Heart left ventricle (tissue), 16 donors: ENCODE measurements around the gene BRS3. TPM values are rescaled to one million over a fixed set of nuclear protein-coding genes. Genes with fewer than 3 reads are reported as not detected.

Source experiments
- ATAC-seq, 4 donors: fragments of 200-7000 bp; cut with Tn5 transposase; one replicate each; pipeline ENCODE4 v1.9.1; 2020 to 2022; ENCODE audit warnings: moderate library complexity in 4 of 4, mild to moderate bottlenecking in 3 of 4, moderate number of reproducible peaks in 1 of 4
- DNase-seq, 5 donors: peaks; one replicate each; pipeline ENCODE4 v3.0.0-alpha.2; 2020
- H3K27ac ChIP-seq, 12 donors: fragments of 200-600 bp; sonication (generic) in 4 of 12; one replicate each; pipeline versions ENCODE4 v1.5.0 to v1.8.0; 2016 to 2022; ENCODE audit warnings: mild to moderate bottlenecking in 2 of 12
- H3K27me3 ChIP-seq, 9 donors: fragments of 200-600 bp; sonication (generic) in 2 of 9; one replicate each; pipeline versions ENCODE4 v1.5.1 to v1.8.0; 2016 to 2022; ENCODE audit warnings: mild to moderate bottlenecking in 3 of 9
- H3K36me3 ChIP-seq, 9 donors: fragments of 200-600 bp; sonication (generic) in 2 of 9; one replicate each; pipeline versions ENCODE4 v1.5.0 to v1.8.0; 2018 to 2022; ENCODE audit warnings: mild to moderate bottlenecking in 2 of 9
- H3K4me1 ChIP-seq, 12 donors: fragments of 200-600 bp; sonication (generic) in 4 of 12; one replicate each; pipeline versions ENCODE4 v1.5.0 to v1.8.0; 2016 to 2022; ENCODE audit warnings: mild to moderate bottlenecking in 3 of 12
- H3K4me3 ChIP-seq, 12 donors: fragments of 200-600 bp; sonication (generic) in 4 of 12; one replicate each; pipeline versions ENCODE4 v1.5.0 to v1.8.0; 2017 to 2022; ENCODE audit warnings: mild to moderate bottlenecking in 9 of 12, moderate library complexity in 4 of 12
- H3K9me3 ChIP-seq, 12 donors: fragments of 200-600 bp; sonication (generic) in 4 of 12; one replicate each; pipeline versions ENCODE4 v1.5.0 to v1.8.0; 2016 to 2022; ENCODE audit warnings: mild to moderate bottlenecking in 1 of 12
- CTCF ChIP-seq, 12 donors: fragments of 200-600 bp; sonication (generic) in 4 of 12; IDR thresholded peaks; one replicate each; pipeline versions ENCODE4 v1.5.0 to v1.8.0; 2018 to 2022; ENCODE audit warnings: antibody characterized with exemption in 12 of 12, mild to moderate bottlenecking in 5 of 12
- POLR2A ChIP-seq, 2 donors: fragments of 450-650 bp; IDR thresholded peaks; one replicate each; pipeline ENCODE4 v1.6.1; 2017; ENCODE audit warnings: antibody characterized with exemption in 2 of 2, mild to moderate bottlenecking in 2 of 2, moderate library complexity in 2 of 2
- WGBS, 4 donors: extraction: QIAGEN DNeasy Blood & Tissue Kit in 2 of 4; methylation state at CpG; one replicate each; pipeline versions ENCODE4 v1.1.5 to v1.1.7; 2013 to 2018; 5-methylcytosine and 5-hydroxymethylcytosine counted together
- intact Hi-C, 10 donors: fragments of 100-400 bp; cut with DNase I; formaldehyde crosslinking; loops; one replicate each; pipeline versions ENCODE4 v1.11.1 to v1.14.2; 2022
- polyA plus RNA-seq, 2 donors: library from polyadenylated mRNA; stranded (reverse); fragments of 200-250 nt; gene quantifications; one replicate each; pipeline ENCODE4 v1.2.3, GENCODE V29; 2013
- total RNA-seq, 9 donors: library from RNA; depleted of rRNA in 2 of 9; stranded (reverse); fragments of >200 nt in 2 of 9; fragmentation: NEBNext Ultra II Directional in 3 of 9; extraction: Animal tissue kit (Norgen Biotek cat#: 25700) in 3 of 9; gene quantifications; one replicate each; pipeline versions ENCODE4 v1.1.0 to v1.2.4, GENCODE V29; 2016 to 2023
- donor health status: ischemic (EF 13 %, LVEDD 7.1; RV severe dilation, severe dysfunction).
- donor health status: healthy with polysubstance abuse.
- donor health status: DM: no; HTN: yes; CAD: no.
- donor health status: DM: no; HTN: no; CAD: no.
- donor health status: ischemic (EF 25% LVEDD 6.9; RV normal size, moderate dysfunction).
- donor health status: ischemic (EF 25% LVEDD 5.7; RV mildly dilated, moderate dysfunction).
- donor health status: healthy.
- donor health status: DM: yes; HTN: yes; CAD: no.
- donor health status: ischemic (EF 35%, LVEDD 5.7; RV mildly dilated, moderate dysfunction).
- donor health status: nonischemic (EF 11% LVEDD 7.7; RV severe dilation, severe dysfunction).
- donor health status: DM: yes; HTN: yes; CAD: no.
- donor health status: PGD.
- donor health status: ischemic (EF 29% LVEDD 5.4; RV normal size, mild dysfunction).
- donor health status: nonischemic (EF 23%, LVEDD 6.1; RV moderate dilation, normal function).

The BRS3 gene
- total and polyA plus RNA-seq, 11 donors, result not detected

GRCh38 chrX:136525738-136526606 lies 38.2 kb downstream of the BRS3 start:
- TF ChIP-seq POLR2A (IDR thresholded peaks at IDR 0.05), result no peak
- TF ChIP-seq CTCF (IDR thresholded peaks at IDR 0.05), result no peak
- Histone ChIP-seq H3K36me3 (no peaks in the 10 kb centered on the region), H3K4me1 (peaks cover 0 to 17% (median 0%) of the 10 kb centered on the region in 12 donors), H3K27me3 (peaks cover 0 to 1% (median 0%) of the 10 kb centered on the region in 9 donors), H3K9me3 (no peaks in the 10 kb centered on the region), H3K4me3 (no peak overlapping the region), H3K27ac (peak overlapping the region; percentile 28 to 86 (median 66))
- intact Hi-C loops, result loop anchor here in 4 of 10 donors (2.0 to 10.0 kb wide), 2 partner anchors 29 to 49 kb away; partner anchors contain the start of gene HTATSF1 (in 1 of the 4)
- peak; percentile 68 to 85 (median 72) for DNase-seq
- peak; percentile 93 to 99 (median 99) for ATAC-seq
- WGBS, 4 donors, result 23 to 29% (median 25%) methylated on average over 2 of the region's 2 CpGs

- 70 to 86% (median 80%) methylated on average over 8 of the region's 8 CpGs for WGBS, 4 donors
- peaks cover 0 to 7% (median 0%) of the 10 kb centered on the region in 9 donors for H3K27me3 ChIP-seq
- H3K4me3 ChIP-seq, result no peak overlapping the region
- H3K9me3 ChIP-seq, result no peaks in the 10 kb centered on the region
- ATAC-seq, result no peak
- DNase-seq, result no peak
- TF ChIP-seq CTCF (IDR thresholded peaks at IDR 0.05), result no peak
- no peak for TF ChIP-seq POLR2A (IDR thresholded peaks at IDR 0.05)
- H3K4me1 ChIP-seq, result peaks cover 0 to 17% (median 0%) of the 10 kb centered on the region in 12 donors
- no peaks in the 10 kb centered on the region for H3K36me3 ChIP-seq
- no peak overlapping the region for H3K27ac ChIP-seq
- intact Hi-C loops, result loop anchor here in 3 of 10 donors (10.0 kb wide), 1 partner anchor 46 kb away; no protein-coding TSS in a partner anchor
Measured at GRCh38 chrX:136528645-136529315, 41.0 kb downstream of the BRS3 start.

- Histone ChIP-seq H3K27me3 (peaks cover 0 to 7% (median 0%) of the 10 kb centered on the region in 9 donors), H3K4me3 (no peak overlapping the region), H3K4me1 (peaks cover 0 to 17% (median 0%) of the 10 kb centered on the region in 12 donors), H3K9me3 (no peaks in the 10 kb centered on the region), H3K27ac (no peak overlapping the region), H3K36me3 (no peaks in the 10 kb centered on the region)
- TF ChIP-seq POLR2A (IDR thresholded peaks at IDR 0.05) (no peak), CTCF (IDR thresholded peaks at IDR 0.05) (no peak)
- ATAC-seq (no peak), DNase-seq (no peak)
- 48 to 64% (median 60%) methylated on average over 2 of the region's 2 CpGs for WGBS, 4 donors
- intact Hi-C loops, result loop anchor here in 3 of 10 donors (10.0 kb wide), 1 partner anchor 45 kb away; no protein-coding TSS in a partner anchor
Measured at GRCh38 chrX:136529795-136530194, 42.0 kb downstream of the BRS3 start.

GRCh38 chrX:136531951-136532350 lies 44.2 kb downstream of the BRS3 start, which contains the start of gene VGLL1:
TSS of gene VGLL1 (plus strand) at chrX:136532215. CDS start at chrX:136536021, 3,806 bp downstream.
- H3K4me1 ChIP-seq, result peaks cover 0 to 2% (median 0%) of the 10 kb centered on the region in 12 donors
- intact Hi-C loops, result no loop called here
- TF ChIP-seq POLR2A (IDR thresholded peaks at IDR 0.05) (no peak), CTCF (IDR thresholded peaks at IDR 0.05) (no peak)
- 81 to 88% (median 82%) methylated on average over 3 of the region's 3 CpGs for WGBS, 4 donors
- DNase-seq (no peak), ATAC-seq (no peak)
- H3K4me3 ChIP-seq, result no peak within 1 kb of the TSS
- no peak within 1 kb of the TSS for H3K27ac ChIP-seq
- no peaks in the 10 kb centered on the region for H3K36me3 ChIP-seq
- H3K9me3 ChIP-seq, result no peaks in the 10 kb centered on the region
- H3K27me3 ChIP-seq, result peaks cover 0 to 7% (median 0%) of the 10 kb centered on the region in 9 donors
